Activated CD4-positive, alpha-beta T cell treated with anti-CD3 and anti-CD28 coated beads, Interleukin-2, amount 50 U/mL, for 1 hour (primary cell): ENCODE results near the gene ZNF205.
"Not testable (repeated sequence)": the region's sequence is repeated elsewhere in the genome, so short reads cannot be mapped to it uniquely, and the experiment has no call there.

ENCODE experiments used
- DNase-seq: peaks from one replicate; pipeline ENCODE4 v3.0.0-alpha.2; 2020

Gene ZNF205

GRCh38 chr16:3135126-3135715 is 22.8 kb downstream of the ZNF205 start:
- no peak for DNase-seq

GRCh38 chr16:3137267-3137666 is 24.9 kb downstream of the ZNF205 start:
- no peak for DNase-seq

GRCh38 chr16:3138342-3138741 is 26.0 kb downstream of the ZNF205 start:
- no peak for DNase-seq

DNA sequence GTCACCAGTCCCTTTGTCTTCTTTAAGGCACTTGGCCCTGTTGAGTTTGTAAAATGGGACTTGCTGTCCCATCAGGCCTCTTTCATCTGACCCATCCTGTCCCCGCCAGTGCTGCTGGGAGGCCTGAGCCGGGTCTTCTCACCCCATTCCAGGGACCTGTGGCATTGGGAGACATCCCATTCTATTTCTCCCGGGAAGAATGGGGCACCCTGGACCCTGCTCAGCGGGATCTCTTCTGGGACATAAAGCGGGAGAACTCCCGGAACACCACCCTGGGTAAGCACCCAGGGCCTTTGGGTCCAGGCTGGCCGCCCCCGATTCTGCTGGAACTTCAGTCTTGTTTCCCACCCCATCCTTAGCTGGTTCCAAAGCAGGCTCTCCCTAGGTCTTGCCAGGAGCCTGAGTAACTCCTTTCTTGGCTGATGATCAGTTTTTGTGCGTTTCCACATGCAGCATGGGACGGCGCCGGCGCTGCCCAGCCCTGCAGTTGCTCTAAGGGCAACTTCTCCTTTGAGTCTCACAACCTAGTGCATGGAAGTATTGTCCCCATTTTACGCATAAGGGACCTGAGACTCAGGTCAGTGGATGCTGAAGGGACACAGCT is 26.5 kb downstream of the ZNF205 start:
- DNase-seq: no peak

DNA sequence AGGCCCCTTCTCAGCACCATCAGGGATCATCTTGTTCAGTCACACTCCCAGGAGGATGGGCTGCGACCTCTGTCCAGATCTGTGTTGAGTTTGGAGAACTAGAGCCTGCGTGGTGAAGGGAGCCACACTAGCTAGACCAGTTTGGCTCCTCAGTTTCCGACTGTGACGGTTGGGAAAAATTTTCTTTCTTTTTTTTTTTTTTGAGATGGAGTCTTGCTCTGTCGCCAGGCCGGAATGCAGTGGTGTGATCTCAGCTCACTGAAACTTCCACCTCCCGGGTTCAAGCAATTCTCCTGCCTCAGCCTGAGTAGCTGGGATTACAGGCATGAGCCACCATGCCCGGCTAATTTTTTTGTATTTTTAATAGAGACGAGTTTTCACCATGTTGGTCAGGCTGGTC is 27.2 kb downstream of the ZNF205 start:
- not testable (repeated sequence) for DNase-seq

DNA sequence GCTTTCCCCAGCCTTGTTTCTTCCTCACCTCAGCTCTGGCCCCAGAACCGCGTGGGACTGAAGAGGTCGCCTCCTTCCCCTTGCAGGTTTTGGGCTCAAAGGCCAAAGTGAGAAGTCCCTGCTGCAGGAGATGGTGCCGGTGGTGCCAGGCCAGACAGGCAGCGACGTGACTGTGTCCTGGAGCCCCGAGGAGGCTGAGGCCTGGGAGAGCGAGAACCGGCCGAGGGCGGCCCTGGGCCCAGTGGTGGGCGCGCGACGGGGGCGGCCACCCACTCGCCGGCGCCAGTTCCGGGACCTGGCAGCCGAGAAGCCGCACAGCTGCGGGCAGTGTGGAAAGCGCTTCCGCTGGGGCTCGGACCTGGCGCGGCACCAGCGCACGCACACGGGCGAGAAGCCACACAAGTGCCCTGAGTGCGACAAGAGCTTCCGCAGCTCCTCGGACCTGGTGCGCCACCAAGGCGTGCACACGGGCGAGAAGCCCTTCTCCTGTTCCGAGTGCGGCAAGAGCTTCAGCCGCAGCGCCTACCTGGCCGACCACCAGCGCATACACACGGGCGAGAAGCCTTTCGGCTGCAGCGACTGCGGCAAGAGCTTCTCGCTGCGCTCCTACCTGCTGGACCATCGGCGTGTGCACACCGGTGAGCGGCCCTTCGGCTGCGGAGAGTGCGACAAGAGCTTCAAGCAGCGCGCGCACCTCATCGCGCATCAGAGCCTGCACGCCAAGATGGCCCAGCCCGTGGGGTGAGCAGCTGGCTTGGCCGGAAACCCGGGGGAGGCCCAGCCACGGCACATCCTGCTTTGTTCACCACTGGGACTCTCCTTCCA is 28.4 kb downstream of the ZNF205 start:
- no peak for DNase-seq

GRCh38 chr16:3141781-3142311 is 29.5 kb downstream of the ZNF205 start:
- DNase-seq: no peak

- DNase-seq: no peak
Measured at GRCh38 chr16:3142327-3142726, 29.9 kb downstream of the ZNF205 start.

DNA sequence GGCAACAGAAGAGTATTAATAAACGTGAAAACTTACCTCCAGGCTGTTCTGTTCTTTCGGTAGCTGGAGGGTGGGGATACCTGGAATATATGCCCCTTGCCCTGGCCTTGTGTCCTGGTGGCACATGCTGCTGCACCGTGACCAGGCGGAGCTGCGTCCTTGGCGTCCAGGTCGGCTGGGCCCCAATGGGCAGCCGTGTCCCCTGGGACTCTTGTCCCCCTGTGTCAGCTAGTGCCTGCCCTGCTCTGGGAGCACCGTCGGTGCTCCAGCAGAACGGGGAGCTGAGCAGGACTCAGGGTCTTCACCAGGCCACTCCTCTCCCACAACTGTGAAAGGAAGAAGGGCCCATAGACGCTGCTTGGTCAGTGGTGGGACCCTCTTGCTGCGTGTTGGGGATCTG is 30.4 kb downstream of the ZNF205 start:
- DNase-seq: no peak

DNA sequence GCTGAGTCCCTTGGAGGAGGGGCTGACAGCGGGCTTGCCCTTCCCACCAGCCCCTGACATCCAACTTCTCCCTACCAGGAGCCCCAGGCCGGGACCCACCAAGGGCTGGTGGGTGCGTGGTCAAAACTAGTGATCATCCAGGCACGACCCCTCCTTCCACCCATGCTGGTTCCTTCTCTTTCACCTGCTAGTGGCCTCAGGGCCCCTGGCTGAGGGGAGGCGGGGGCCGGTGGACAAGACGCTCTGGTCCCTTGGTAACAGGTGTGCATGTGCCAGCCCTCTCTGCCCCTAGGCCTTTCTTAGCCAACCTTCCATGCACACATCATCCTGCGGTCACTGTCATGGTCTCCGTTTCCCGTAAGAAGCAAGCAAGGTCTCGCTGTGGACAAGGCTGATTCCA is 30.8 kb downstream of the ZNF205 start:
- DNase-seq: no peak

GRCh38 chr16:3143598-3144320 is 31.4 kb downstream of the ZNF205 start:
- no peak for DNase-seq

GRCh38 chr16:3144321-3144983 is 32.1 kb downstream of the ZNF205 start:
- no peak for DNase-seq

GRCh38 chr16:3145151-3145550 is 32.8 kb downstream of the ZNF205 start:
- DNase-seq: no peak

DNA sequence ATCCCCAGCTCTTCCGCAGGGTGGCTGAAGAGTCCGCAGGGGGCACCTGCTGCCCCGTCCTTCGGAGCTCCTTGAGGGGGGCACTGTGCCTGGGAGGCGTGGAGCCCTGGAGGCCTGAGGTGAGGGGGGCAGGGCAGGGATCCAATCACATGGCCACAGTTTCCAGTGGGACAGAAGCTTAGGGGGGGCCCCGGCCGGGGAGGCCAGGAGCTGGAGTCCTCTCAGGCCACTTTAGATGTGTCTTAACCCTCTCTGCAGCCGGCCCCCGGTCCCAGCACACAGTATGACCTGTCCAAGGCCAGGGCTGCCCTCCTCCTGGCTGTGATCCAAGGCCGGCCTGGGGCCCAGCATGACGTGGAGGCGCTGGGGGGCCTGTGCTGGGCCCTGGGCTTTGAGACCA is 33.3 kb downstream of the ZNF205 start:
- no peak for DNase-seq

GRCh38 chr16:3147046-3147756 is 34.8 kb downstream of the ZNF205 start:
- DNase-seq: no peak

DNA sequence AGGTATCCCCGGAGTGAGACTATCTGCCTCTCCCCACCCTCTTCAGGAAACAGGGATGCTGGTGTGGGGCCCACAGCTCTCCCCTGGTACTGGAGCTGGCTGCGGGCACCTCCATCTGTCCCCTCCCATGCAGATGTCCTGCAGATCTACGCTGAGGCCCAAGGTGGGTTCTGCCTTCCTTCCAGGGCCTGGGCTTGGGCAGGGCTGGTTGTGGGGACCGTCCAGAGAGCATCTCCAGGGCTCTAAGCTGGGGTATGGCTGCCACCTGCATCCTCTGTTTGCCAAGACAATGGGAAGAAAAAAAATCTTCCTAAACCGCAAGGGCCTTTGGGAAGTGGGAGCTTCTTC is 35.3 kb downstream of the ZNF205 start:
- no peak for DNase-seq

DNA sequence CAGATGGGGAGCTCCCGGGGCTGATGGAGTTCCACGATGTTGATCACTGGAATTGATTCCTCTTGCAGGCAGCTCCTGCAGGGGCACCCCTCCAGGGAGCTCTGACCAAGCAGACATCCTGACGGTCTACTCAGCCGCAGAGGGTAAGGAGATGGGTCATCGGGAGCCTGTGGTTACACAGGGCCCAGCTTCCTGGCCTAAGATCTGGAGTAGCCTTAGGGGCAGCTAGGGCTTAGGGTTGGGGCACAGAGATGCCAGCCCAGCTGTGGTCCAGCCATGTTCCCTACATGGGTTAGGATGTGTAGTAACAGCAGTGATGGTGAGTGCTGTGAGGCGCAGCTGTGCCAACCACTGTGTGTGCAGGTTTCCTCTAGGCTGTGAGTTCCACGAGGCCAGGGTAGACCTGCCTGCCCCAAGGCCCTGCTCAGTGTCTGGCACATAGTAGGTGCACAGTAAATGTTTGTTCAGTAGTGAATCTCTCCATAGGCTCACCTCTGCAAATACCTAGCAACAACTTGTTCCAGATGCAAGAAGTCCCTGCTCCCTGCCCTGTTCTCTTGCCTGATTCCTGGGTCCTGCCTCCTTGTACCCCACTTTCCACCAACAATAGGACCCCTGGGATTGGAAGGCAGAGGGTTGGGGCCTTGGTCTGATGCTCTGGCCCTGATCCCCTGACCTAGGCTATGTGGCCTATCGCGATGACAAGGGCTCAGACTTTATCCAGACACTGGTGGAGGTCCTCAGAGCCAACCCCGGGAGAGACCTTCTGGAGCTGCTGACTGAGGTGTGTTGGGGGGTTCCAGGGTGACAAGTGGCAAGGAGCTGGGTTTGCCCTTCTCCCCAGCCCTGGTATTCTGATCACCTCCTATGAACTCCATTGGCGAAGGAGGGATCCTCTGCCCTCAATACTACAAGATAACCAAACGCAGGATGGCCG is 36.1 kb downstream of the ZNF205 start:
- no peak for DNase-seq

- no peak for DNase-seq
Measured at GRCh38 chr16:3149193-3149530, 36.8 kb downstream of the ZNF205 start.

- DNase-seq: peak; percentile 39
Measured at GRCh38 chr16:3149630-3150345, 37.4 kb downstream of the ZNF205 start.
